GM12878 (cell line): ENCODE measurements around the gene PSMD1. TPM values are rescaled to one million over a fixed set of nuclear protein-coding genes. Genes with fewer than 3 reads are reported as not detected.

ENCODE experiments used
- ATAC-seq: fragments of 200-7000 bp; cut with Tn5 transposase; 3 replicates; pipeline ENCODE4 v1.9.1; 2020; ENCODE audit warnings: mild to moderate bottlenecking, moderate library complexity
- BruUV-seq: library from RNA; stranded (reverse); fragments of 400-500 nt; replicated peaks from 2 replicates; lab custom pipeline; 2021; lab: Mats Ljungman, UMichigan
- CTCF ChIA-PET: fragments of 300-600 bp; sonication (Branson Sonifier 250); formaldehyde crosslinking; extraction: SDS; loops from one replicate; lab custom pipeline; 2021; ENCODE audit warnings: inconsistent platforms; lab: Yijun Ruan, JAX
- POLR2A ChIA-PET: fragments of 350-600 bp; formaldehyde crosslinking; extraction: SDS; loops from one replicate; lab custom pipeline; 2021; ENCODE audit warnings: inconsistent platforms; lab: Charles Lee
- RAD21 ChIA-PET: fragments of 300-600 bp; sonication (Branson Sonifier 250); formaldehyde crosslinking; loops from one replicate; lab custom pipeline; 2023; ENCODE audit warnings: antibody characterized with exemption; ENCODE audit not compliant: unreplicated experiment; lab: Charles Lee
- SMC1A ChIA-PET: fragments of 300-600 bp; sonication (Branson Sonifier 250); formaldehyde crosslinking; loops from one replicate; lab custom pipeline; 2023; ENCODE audit not compliant: unreplicated experiment, uncharacterized antibody; lab: Charles Lee
- DNase-seq: peaks from one replicate; pipeline ENCODE4 v3.0.0-alpha.2; 2011; ENCODE audit warnings: low read depth, low spot score
- FAIRE-seq: peaks from 3 replicates; lab custom pipeline; 2011; peaks lifted over from hg19 to GRCh38; lab: Jason Lieb, UNC
- H2AFZ ChIP-seq: 2 replicates; pipeline ENCODE4 v1.6.0; 2011; ENCODE audit warnings: low read depth, low read length, control low read depth; ENCODE audit not compliant: control insufficient read depth
- H3K27ac ChIP-seq: 2 replicates; pipeline ENCODE4 v1.5.1; 2011; ENCODE audit warnings: control low read depth; ENCODE audit not compliant: control insufficient read depth, insufficient read depth
- H3K27me3 ChIP-seq, 2 experiments: replicated peaks in 1 of 2; 2 replicates each; pipeline versions ENCODE4 v1.6.0 to v1.6.1; 2011; ENCODE audit warnings: low read length in 1 of 2; ENCODE audit not compliant: control insufficient read depth in 2 of 2, insufficient read depth in 2 of 2
- H3K36me3 ChIP-seq, 2 experiments: 2 replicates each; pipeline ENCODE4 v1.5.1; 2011; ENCODE audit warnings: low read length in 1 of 2; ENCODE audit not compliant: control insufficient read depth in 2 of 2, insufficient read depth in 2 of 2
- H3K4me1 ChIP-seq: 2 replicates; pipeline ENCODE4 v1.6.1; 2011; ENCODE audit warnings: mild to moderate bottlenecking, low read length, moderate library complexity, mixed read lengths; ENCODE audit not compliant: control insufficient read depth, insufficient read depth
- H3K4me2 ChIP-seq: 2 replicates; pipeline ENCODE4 v1.6.0; 2011; ENCODE audit warnings: control low read depth; ENCODE audit not compliant: control insufficient read depth, insufficient read depth
- H3K4me3 ChIP-seq: fragments of 200-600 bp; sonication (generic); 2 replicates; pipeline ENCODE4 v1.5.1; 2016
- H3K79me2 ChIP-seq: 2 replicates; pipeline ENCODE4 v1.6.0; 2011; ENCODE audit warnings: low read length; ENCODE audit not compliant: control insufficient read depth, insufficient read depth
- H3K9ac ChIP-seq: 2 replicates; pipeline ENCODE4 v1.8.0; 2011; ENCODE audit warnings: low read length, control low read depth, mixed read lengths; ENCODE audit not compliant: control insufficient read depth, insufficient read depth
- H3K9me3 ChIP-seq: replicated peaks from 3 replicates; pipeline ENCODE4 v1.5.1; 2011; ENCODE audit warnings: mild to moderate bottlenecking, low read length; ENCODE audit not compliant: control insufficient read depth, insufficient read depth
- H4K20me1 ChIP-seq: 2 replicates; pipeline ENCODE4 v1.6.0; 2011; ENCODE audit not compliant: control insufficient read depth, insufficient read depth
- ASH2L ChIP-seq: fragments of 300-600, 200-600 bp; sonication (generic); IDR thresholded peaks from 2 replicates; pipeline ENCODE4 v1.6.1; 2017; ENCODE audit warnings: low read depth, mild to moderate bottlenecking, borderline replicate concordance
- CHD2 ChIP-seq: IDR thresholded peaks from 2 replicates; pipeline ENCODE4 v1.6.1; 2011; ENCODE audit warnings: low read depth, low read length, improper control_type of control experiment, borderline replicate concordance
- ESRRA ChIP-seq: IDR thresholded peaks from 2 replicates; pipeline ENCODE4 v1.6.1; 2012; ENCODE audit warnings: mild to moderate bottlenecking, low read length, improper control_type of control experiment
- HDAC2 ChIP-seq: fragments of 200-600 bp; sonication (generic); IDR thresholded peaks from 2 replicates; pipeline ENCODE4 v1.6.1; 2017
- IKZF2 ChIP-seq, 2 experiments: fragments of 450-650 bp; IDR thresholded peaks; 2 replicates each; pipeline ENCODE4 v1.6.1; 2017; ENCODE audit warnings: mild to moderate bottlenecking in 2 of 2, moderate library complexity in 2 of 2
- IRF3 ChIP-seq: fragments of 450-650 bp; IDR thresholded peaks from 2 replicates; pipeline ENCODE4 v1.6.1; 2014; ENCODE audit warnings: mild to moderate bottlenecking
- MTA3 ChIP-seq: IDR thresholded peaks from 2 replicates; pipeline ENCODE4 v1.6.1; 2012; ENCODE audit warnings: low read length, inconsistent platforms, borderline replicate concordance
- NFIC ChIP-seq: IDR thresholded peaks from 2 replicates; pipeline ENCODE4 v1.6.1; 2012; ENCODE audit warnings: low read depth, mild to moderate bottlenecking, inconsistent platforms, low read length, moderate library complexity
- POLR2A ChIP-seq: IDR thresholded peaks from 2 replicates; pipeline ENCODE4 v1.6.1; 2011; ENCODE audit warnings: low read depth, mild to moderate bottlenecking, low read length
- RUNX3 ChIP-seq: IDR thresholded peaks from 2 replicates; pipeline ENCODE4 v1.6.1; 2012; ENCODE audit warnings: low read length, inconsistent platforms
- SMARCA5 ChIP-seq: fragments of 450-650 bp; IDR thresholded peaks from 2 replicates; pipeline ENCODE4 v1.6.1; 2017; ENCODE audit warnings: mild to moderate bottlenecking
- SRF ChIP-seq, 2 experiments: IDR thresholded peaks; 2 replicates each; pipeline ENCODE4 v1.6.1; 2011; ENCODE audit warnings: low read depth in 2 of 2, low read length in 2 of 2, mild to moderate bottlenecking in 1 of 2, moderate library complexity in 1 of 2
- ZNF217 ChIP-seq: fragments of 450-650 bp; IDR thresholded peaks from 2 replicates; pipeline ENCODE4 v1.6.1; 2017; ENCODE audit warnings: antibody characterized with exemption, mild to moderate bottlenecking
- ZNF622 ChIP-seq: fragments of 450-650 bp; IDR thresholded peaks from 2 replicates; pipeline ENCODE4 v1.6.1; 2017; ENCODE audit warnings: mild to moderate bottlenecking, inconsistent platforms
- WGBS: methylation state at CpG from one replicate; pipeline ENCODE4 v1.1.6; 2016; ENCODE audit warnings: low lambda C conversion rate; ENCODE audit not compliant: insufficient replicate concordance, insufficient coverage; ENCODE audit errors: missing lambda C conversion rate; 5-methylcytosine and 5-hydroxymethylcytosine counted together
- in situ Hi-C: fragments of 300-500 bp; cut with MboI; formaldehyde crosslinking; loops from 9 replicates; pipeline ENCODE4 v1.14.3; 2018; ENCODE audit warnings: mixed read lengths
- intact Hi-C: fragments of 100-400 bp; cut with micrococcal nuclease; formaldehyde crosslinking; loops from one replicate; pipeline ENCODE4 v1.14.2; 2022; ENCODE audit not compliant: unreplicated experiment
- polyA plus RNA-seq, 11 experiments: library from polyadenylated mRNA; depleted of rRNA in 4 of 11; unstranded in 6 of 11; stranded (reverse) in 5 of 11; fragments of >200 nt; fragmentation: Nextera tagmentation in 4 of 11; fragmentation: Illumina TruSeq in 1 of 11; extraction: Ambion mirVana in 4 of 11; extraction: Trizol in 1 of 11; gene quantifications; 1 replicate in 1 of 11; 2 replicates in 10 of 11; pipeline versions ENCODE4 v1.2.1 to v1.2.3, GENCODE V29; 2011 to 2016; ENCODE audit warnings: inconsistent platforms in 2 of 11, missing spikeins in 2 of 11, low read depth in 1 of 11
- total RNA-seq, 4 experiments: library from RNA; depleted of rRNA in 3 of 4; stranded (reverse); fragments of >200 nt in 3 of 4; fragmentation: Illumina TruSeq in 1 of 4; extraction: Trizol in 1 of 4; gene quantifications; 2 replicates each; pipeline versions ENCODE4 v1.2.1 to v1.2.3, GENCODE V29; 2013 to 2021
- TF ChIP-seq, protein P1 (sequence below): IDR thresholded peaks from 2 replicates; pipeline ENCODE4 v1.6.1; 2012; ENCODE audit warnings: low read depth, low read length, improper control_type of control experiment
- TF ChIP-seq, protein P2 (sequence below): fragments of 450-650 bp; formaldehyde crosslinking; IDR thresholded peaks from 2 replicates; pipeline ENCODE4 v1.5.0; 2022; ENCODE audit warnings: mild to moderate bottlenecking, missing genetic modification characterization

The PSMD1 gene
- total and polyA plus RNA-seq, 10 of the 15 experiments (the other 5 are each of a cell fraction or from before 2014, with no cell fraction given), result 87.4 to 220 (median 139) TPM

DNA sequence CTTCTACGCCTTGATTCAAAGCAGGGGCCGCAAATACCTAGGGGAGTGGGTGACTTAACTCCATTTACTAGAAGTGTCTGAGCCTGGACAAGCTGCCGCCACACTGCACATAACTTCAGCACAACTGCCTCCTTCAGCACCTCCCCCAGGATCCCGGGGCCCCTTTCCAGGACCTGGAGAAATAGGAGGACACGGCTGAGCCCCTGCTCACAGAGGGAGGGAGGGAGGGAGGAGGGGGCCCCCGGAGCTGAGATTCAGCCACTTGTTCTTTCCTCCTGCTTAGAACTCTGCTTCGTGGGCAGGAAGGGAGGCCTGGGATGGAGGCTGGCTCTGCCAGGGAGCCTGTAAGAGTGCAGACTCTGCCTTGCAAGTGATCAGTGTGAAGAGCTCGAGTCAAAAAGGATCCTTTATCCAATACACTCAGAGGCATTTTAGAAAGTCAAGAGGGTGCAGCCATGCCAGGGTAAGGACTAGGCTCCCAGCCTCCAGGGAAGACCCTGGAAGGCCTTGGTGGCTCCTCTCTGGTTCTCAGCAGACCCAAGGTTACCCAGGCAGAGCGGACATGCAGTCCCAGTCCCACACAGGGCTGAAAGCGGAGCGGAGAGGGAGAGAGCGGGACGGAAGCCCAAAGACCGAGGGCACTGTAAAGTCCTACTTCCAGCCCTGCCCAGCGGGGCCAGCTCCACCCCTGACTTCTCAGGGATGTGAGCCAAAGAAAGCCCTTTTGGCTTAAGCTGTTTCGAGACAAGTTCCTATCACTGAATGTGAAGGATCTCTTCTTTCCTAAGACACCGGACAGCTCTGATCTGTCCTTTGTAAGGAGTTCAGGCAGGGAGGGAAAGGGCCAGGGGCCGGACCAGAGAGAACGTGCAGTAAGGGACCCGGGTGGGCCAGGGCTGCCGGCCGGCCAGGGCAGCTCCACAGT lies 133.2 kb downstream of the PSMD1 start:
- ATAC-seq (no peak), FAIRE-seq (no peak), DNase-seq (no peak)
- BruUV-seq, result no TSS peak
- Histone ChIP-seq H3K27me3 (no peaks in the 10 kb centered on the region), H3K4me1 (no peaks in the 10 kb centered on the region), H3K9ac (no peak overlapping the region), H3K4me2 (no peak overlapping the region), H4K20me1 (no peaks in the 10 kb centered on the region), H3K27ac (no peak overlapping the region), H3K36me3 (no peaks in the 10 kb centered on the region), H3K79me2 (no peaks in the 10 kb centered on the region), H3K9me3 (no peaks in the 10 kb centered on the region), H3K4me3 (no peak overlapping the region), H2AFZ (no peak overlapping the region)
- in situ Hi-C loops (no loop called here), intact Hi-C loops (loop anchor here (10.0 kb wide), 1 partner anchor 85 kb away; no protein-coding TSS in a partner anchor)
- WGBS, result 73% methylated on average over 16 of the region's 22 CpGs
- ChIA-PET CTCF (interaction anchor here (0.9 to 1.1 kb wide), 3 partner anchors 8 to 86 kb away, joined by 3 to 4 read pairs (median 4); no protein-coding TSS in a partner anchor), RAD21 (interaction anchor here (1.1 kb wide), 1 partner anchor 274 kb away, joined by 3 read pairs; the partner anchor contains the start of gene NCL), SMC1A (interaction anchor here (1.7 kb wide), 1 partner anchor 86 kb away, joined by 5 read pairs; no protein-coding TSS in a partner anchor), POLR2A (interaction anchor here (0.6 kb wide), 2 partner anchors 11 to 13 kb away, joined by 4 to 6 read pairs; no protein-coding TSS in a partner anchor)
- TF ChIP-seq, protein P1, sequence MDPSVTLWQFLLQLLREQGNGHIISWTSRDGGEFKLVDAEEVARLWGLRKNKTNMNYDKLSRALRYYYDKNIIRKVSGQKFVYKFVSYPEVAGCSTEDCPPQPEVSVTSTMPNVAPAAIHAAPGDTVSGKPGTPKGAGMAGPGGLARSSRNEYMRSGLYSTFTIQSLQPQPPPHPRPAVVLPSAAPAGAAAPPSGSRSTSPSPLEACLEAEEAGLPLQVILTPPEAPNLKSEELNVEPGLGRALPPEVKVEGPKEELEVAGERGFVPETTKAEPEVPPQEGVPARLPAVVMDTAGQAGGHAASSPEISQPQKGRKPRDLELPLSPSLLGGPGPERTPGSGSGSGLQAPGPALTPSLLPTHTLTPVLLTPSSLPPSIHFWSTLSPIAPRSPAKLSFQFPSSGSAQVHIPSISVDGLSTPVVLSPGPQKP, result no peak
- TF ChIP-seq ASH2L, result no peak
- TF ChIP-seq ESRRA, result no peak
- TF ChIP-seq CHD2, result no peak
- no peak for TF ChIP-seq ZNF622
- TF ChIP-seq RUNX3, result no peak
- TF ChIP-seq HDAC2, result no peak
- TF ChIP-seq POLR2A, result no peak
- TF ChIP-seq IKZF2 (IDR thresholded peaks at IDR 0.05), result no peak
- no peak for TF ChIP-seq SRF (IDR thresholded peaks at IDR 0.05; ENCODE audit: low read depth in 2 of 2, low read length in 2 of 2)
- no peak for TF ChIP-seq SMARCA5
- TF ChIP-seq NFIC, result no peak
- TF ChIP-seq, protein P2, sequence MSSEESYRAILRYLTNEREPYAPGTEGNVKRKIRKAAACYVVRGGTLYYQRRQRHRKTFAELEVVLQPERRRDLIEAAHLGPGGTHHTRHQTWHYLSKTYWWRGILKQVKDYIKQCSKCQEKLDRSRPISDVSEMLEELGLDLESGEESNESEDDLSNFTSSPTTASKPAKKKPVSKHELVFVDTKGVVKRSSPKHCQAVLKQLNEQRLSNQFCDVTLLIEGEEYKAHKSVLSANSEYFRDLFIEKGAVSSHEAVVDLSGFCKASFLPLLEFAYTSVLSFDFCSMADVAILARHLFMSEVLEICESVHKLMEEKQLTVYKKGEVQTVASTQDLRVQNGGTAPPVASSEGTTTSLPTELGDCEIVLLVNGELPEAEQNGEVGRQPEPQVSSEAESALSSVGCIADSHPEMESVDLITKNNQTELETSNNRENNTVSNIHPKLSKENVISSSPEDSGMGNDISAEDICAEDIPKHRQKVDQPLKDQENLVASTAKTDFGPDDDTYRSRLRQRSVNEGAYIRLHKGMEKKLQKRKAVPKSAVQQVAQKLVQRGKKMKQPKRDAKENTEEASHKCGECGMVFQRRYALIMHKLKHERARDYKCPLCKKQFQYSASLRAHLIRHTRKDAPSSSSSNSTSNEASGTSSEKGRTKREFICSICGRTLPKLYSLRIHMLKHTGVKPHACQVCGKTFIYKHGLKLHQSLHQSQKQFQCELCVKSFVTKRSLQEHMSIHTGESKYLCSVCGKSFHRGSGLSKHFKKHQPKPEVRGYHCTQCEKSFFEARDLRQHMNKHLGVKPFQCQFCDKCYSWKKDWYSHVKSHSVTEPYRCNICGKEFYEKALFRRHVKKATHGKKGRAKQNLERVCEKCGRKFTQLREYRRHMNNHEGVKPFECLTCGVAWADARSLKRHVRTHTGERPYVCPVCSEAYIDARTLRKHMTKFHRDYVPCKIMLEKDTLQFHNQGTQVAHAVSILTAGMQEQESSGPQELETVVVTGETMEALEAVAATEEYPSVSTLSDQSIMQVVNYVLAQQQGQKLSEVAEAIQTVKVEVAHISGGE, result no peak
- TF ChIP-seq MTA3, result no peak
- TF ChIP-seq ZNF217, result no peak
- TF ChIP-seq IRF3, result no peak
